Ishikawa (cell line): ENCODE results near the gene KLRF2.

Experiments used
- CEBPB ChIP-seq: IDR thresholded peaks from 2 replicates; pipeline ENCODE4 v1.6.1; 2012
- CREB1 ChIP-seq: IDR thresholded peaks from 2 replicates; pipeline ENCODE4 v1.6.1; 2012; ENCODE audit warnings: low read depth
- EGR1 ChIP-seq: IDR thresholded peaks from 2 replicates; pipeline ENCODE4 v1.6.1; 2012
- EP300 ChIP-seq: IDR thresholded peaks from 2 replicates; pipeline ENCODE4 v1.6.1; 2012; ENCODE audit warnings: borderline replicate concordance
- FOXM1 ChIP-seq: IDR thresholded peaks from 2 replicates; pipeline ENCODE4 v1.6.1; 2012; ENCODE audit warnings: low read depth, borderline replicate concordance
- MAX ChIP-seq: IDR thresholded peaks from 2 replicates; pipeline ENCODE4 v1.6.1; 2012
- NFIC ChIP-seq: IDR thresholded peaks from 2 replicates; pipeline ENCODE4 v1.6.1; 2012
- RAD21 ChIP-seq: IDR thresholded peaks from 2 replicates; pipeline ENCODE4 v1.6.1; 2012; ENCODE audit warnings: low read depth
- REST ChIP-seq: IDR thresholded peaks from 2 replicates; pipeline ENCODE4 v1.6.1; 2012; ENCODE audit warnings: low read depth, mild to moderate bottlenecking
- TAF1 ChIP-seq: IDR thresholded peaks from 2 replicates; pipeline ENCODE4 v1.6.1; 2012; ENCODE audit warnings: low read depth, mild to moderate bottlenecking
- TCF12 ChIP-seq: IDR thresholded peaks from 2 replicates; pipeline ENCODE4 v1.6.1; 2012; ENCODE audit warnings: low read depth
- TEAD4 ChIP-seq: IDR thresholded peaks from 2 replicates; pipeline ENCODE4 v1.6.1; 2012
- USF1 ChIP-seq: IDR thresholded peaks from 2 replicates; pipeline ENCODE4 v1.6.1; 2012
- YY1 ChIP-seq: IDR thresholded peaks from 2 replicates; pipeline ENCODE4 v1.6.1; 2012; ENCODE audit warnings: low read depth
- ZBTB7A ChIP-seq: IDR thresholded peaks from 2 replicates; pipeline ENCODE4 v1.6.1; 2012; ENCODE audit warnings: low read depth

Gene KLRF2

GRCh38 chr12:9909724-9910123 is 28.4 kb downstream of the KLRF2 start:
- TF ChIP-seq TAF1 (no peak), CREB1 (no peak), MAX (no peak), RAD21 (no peak), YY1 (no peak), TCF12 (no peak)

- TF ChIP-seq NFIC: no peak
- no peak for TF ChIP-seq ZBTB7A
- TF ChIP-seq FOXM1: no peak
- peak; percentile 32; the same call in 1 of the 2 replicates for TF ChIP-seq USF1
- TF ChIP-seq EGR1: no peak
- TF ChIP-seq YY1: no peak
- no peak for TF ChIP-seq CREB1
- peak; percentile 43; the same call in 1 of the 2 replicates for TF ChIP-seq TCF12
- no peak for TF ChIP-seq RAD21
These were observed 29.6 kb downstream of the KLRF2 start for GRCh38 chr12:9910716-9911421.

- no peak for TF ChIP-seq TAF1
- TF ChIP-seq USF1: no peak
- no peak for TF ChIP-seq TCF12
- TF ChIP-seq CREB1: no peak
- TF ChIP-seq TEAD4: no peak
- no peak for TF ChIP-seq ZBTB7A
- TF ChIP-seq NFIC: no peak
- TF ChIP-seq REST: no peak
- no peak for TF ChIP-seq CEBPB
- TF ChIP-seq MAX: no peak
- no peak for TF ChIP-seq YY1
- TF ChIP-seq FOXM1: no peak
- no peak for TF ChIP-seq EGR1
- no peak for TF ChIP-seq RAD21
- no peak for TF ChIP-seq EP300
These were observed 30.4 kb downstream of the KLRF2 start for GRCh38 chr12:9911708-9912107.

- TF ChIP-seq EGR1 (no peak), CREB1 (no peak), YY1 (no peak), NFIC (no peak), REST (no peak)
These were observed 38.2 kb downstream of the KLRF2 start for GRCh38 chr12:9919443-9919842.

GRCh38 chr12:9920451-9920850 is 39.2 kb downstream of the KLRF2 start:
- TF ChIP-seq REST: no peak
- TF ChIP-seq CEBPB: no peak
- no peak for TF ChIP-seq EP300
- no peak for TF ChIP-seq TEAD4
- TF ChIP-seq RAD21: no peak
- no peak for TF ChIP-seq YY1
- TF ChIP-seq EGR1: no peak
- TF ChIP-seq NFIC: no peak
- no peak for TF ChIP-seq CREB1
- no peak for TF ChIP-seq ZBTB7A
- no peak for TF ChIP-seq TCF12
- TF ChIP-seq MAX: no peak
- no peak for TF ChIP-seq FOXM1
- no peak for TF ChIP-seq TAF1
- no peak for TF ChIP-seq USF1
